Brain microvascular endothelial cell (primary cell): ENCODE data around the gene NXN.

Source experiments
- DNase-seq: peaks from one replicate; pipeline ENCODE4 v3.0.0-alpha.2; 2020
- H3K27ac ChIP-seq: fragments of 250-450 bp; sonication (Bioruptor Pico); 2 replicates; pipeline ENCODE4 v1.5.1; 2020; ENCODE audit warnings: mild to moderate bottlenecking, moderate library complexity
- H3K27me3 ChIP-seq: fragments of 250-450 bp; sonication (Bioruptor Pico); replicated peaks from 2 replicates; pipeline ENCODE4 v1.5.1; 2020; ENCODE audit warnings: mild to moderate bottlenecking
- H3K36me3 ChIP-seq: fragments of 250-450 bp; sonication (Bioruptor Pico); replicated peaks from 2 replicates; pipeline ENCODE4 v1.5.1; 2020; ENCODE audit warnings: mild to moderate bottlenecking
- H3K4me3 ChIP-seq: 2 replicates; pipeline ENCODE4 v1.5.1; 2011; ENCODE audit warnings: low read depth, mild to moderate bottlenecking, control low read depth, low read length, moderate library complexity
- in situ Hi-C: cut with HindIII; loops from 2 replicates; pipeline ENCODE4 v1.10.0; 2017; ENCODE audit warnings: low sequenced_read_pairs, low pct_ligation_motif_present
- TF ChIP-seq, protein P1 (sequence below): IDR thresholded peaks from 2 replicates; pipeline ENCODE4 v1.5.1; 2011; ENCODE audit warnings: low read depth, mild to moderate bottlenecking, moderate library complexity, low read length, control low read depth, inconsistent platforms; ENCODE audit errors: missing control alignments

Gene NXN

DNA sequence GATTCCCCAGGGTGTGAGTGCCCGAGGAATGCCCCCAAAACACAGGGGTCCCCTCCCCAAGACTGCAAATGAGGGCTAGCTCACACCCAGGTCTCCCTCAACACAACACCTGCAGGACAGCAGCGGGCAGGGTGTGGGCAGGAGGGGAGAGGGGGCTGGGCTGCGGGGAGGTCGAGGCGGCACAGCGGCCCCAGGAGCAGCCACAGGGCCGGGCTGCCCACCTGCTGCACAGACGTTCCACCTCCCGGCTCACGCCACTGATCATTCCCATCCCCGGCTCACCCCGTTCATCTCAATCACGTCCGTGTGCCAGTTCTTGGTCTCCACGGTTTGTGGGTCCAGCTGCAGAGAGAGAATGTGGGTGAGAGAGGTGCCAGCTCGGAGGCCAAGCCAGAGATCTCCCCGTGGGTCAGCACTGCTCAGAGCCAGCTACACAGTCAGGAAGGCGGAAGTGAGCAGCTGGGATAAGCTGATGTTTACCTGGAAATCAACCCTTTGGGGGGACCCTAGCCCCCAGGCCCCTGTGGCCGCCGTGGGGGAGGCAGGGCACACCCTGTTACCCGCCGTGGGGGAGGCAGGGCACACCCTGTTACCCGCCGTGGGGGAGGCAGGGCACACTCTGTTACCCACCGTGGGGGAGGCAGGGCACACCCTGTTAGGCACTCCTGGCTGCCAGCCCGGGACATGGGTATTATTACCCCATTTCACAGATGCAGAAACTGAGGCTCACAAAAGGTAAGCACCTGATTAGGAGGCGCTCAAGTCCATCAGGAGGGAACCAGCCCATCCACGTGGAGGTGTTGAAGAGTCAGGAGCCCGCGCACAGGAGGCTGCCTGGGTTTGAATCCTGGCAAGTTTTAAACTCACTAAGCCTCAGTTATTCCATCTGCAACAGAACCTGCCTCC, 33.5 kb upstream of the NXN start:
- no peaks in the 10 kb centered on the region for H3K27me3 ChIP-seq
- in situ Hi-C loops: no loop called here
- H3K27ac ChIP-seq: no peak overlapping the region
- no peak overlapping the region for H3K4me3 ChIP-seq
- H3K36me3 ChIP-seq: peaks cover 14% of the 10 kb centered on the region
- TF ChIP-seq, protein P1, sequence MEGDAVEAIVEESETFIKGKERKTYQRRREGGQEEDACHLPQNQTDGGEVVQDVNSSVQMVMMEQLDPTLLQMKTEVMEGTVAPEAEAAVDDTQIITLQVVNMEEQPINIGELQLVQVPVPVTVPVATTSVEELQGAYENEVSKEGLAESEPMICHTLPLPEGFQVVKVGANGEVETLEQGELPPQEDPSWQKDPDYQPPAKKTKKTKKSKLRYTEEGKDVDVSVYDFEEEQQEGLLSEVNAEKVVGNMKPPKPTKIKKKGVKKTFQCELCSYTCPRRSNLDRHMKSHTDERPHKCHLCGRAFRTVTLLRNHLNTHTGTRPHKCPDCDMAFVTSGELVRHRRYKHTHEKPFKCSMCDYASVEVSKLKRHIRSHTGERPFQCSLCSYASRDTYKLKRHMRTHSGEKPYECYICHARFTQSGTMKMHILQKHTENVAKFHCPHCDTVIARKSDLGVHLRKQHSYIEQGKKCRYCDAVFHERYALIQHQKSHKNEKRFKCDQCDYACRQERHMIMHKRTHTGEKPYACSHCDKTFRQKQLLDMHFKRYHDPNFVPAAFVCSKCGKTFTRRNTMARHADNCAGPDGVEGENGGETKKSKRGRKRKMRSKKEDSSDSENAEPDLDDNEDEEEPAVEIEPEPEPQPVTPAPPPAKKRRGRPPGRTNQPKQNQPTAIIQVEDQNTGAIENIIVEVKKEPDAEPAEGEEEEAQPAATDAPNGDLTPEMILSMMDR: no peak
- DNase-seq: no peak

DNA sequence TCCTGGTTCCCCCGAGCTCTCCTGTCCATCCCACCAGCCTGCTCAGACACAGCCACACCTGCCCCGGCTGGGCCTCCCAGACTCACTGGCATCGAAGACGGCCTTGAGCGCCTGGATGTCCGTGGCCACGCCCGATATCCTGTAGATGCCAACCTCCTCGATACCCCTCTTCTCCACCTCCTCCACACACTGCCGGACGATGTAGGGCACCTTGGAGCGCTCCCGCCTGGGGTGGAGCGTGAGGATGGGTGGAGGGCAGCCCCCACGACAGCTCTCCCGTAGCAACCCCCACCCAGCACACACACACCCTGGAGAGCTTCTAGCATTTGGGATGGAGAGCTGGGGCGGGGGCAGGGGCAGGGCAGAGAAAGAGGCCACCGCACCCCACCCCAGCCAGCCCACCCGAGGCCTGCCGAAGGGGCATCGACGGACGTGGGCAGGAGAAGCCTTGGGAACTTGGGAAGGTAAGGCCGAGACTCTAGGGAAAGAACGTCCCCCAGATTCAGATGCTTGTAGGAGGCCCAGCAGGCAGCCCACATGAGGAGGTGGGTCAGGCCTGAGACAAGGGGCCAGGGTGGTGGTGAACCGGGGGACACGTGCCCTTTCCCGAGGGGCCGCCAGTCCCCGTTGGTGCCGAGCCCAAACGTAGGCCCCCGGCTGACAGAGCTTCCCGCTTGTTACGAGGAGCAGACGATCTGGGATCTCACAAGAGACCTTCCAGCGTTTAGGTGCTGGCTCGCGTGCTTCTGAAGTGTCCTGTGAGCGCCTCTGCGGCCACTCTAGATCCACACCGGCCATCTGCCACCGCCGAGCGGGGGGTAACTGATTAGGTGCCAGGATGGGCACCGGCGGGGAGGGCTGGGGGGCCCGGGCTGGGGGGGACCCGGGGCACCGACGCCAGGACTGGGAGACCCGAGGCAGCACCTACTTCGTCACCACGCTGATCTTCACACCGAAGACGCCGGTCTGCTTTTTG, 32.5 kb upstream of the NXN start:
- Histone ChIP-seq H3K27me3 (no peaks in the 10 kb centered on the region), H3K36me3 (peaks cover 21% of the 10 kb centered on the region), H3K27ac (no peak overlapping the region), H3K4me3 (no peak overlapping the region)
- in situ Hi-C loops: no loop called here
- TF ChIP-seq, protein P1: no peak
- DNase-seq: no peak

DNA sequence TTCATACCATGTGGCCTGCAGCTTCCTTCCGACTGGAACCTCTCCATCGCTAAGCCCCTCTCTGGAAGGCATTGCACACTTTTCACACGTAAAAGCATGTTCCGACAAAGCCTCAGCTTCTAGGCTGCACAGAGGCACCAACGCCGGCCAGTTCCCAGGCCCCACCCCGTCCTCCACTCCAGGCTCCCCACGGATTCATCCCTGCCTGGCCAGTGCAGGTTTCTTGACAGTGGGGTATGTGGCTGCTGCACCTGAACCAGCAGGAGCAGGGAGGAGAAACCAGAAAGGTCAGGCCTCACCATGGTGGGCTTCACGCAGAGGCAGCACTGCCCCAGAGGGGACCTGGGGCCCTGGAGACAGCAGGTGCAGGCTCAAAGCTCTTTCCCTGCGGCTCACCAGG, 31.6 kb upstream of the NXN start:
- DNase-seq: no peak
- H3K36me3 ChIP-seq: peaks cover 21% of the 10 kb centered on the region
- H3K4me3 ChIP-seq: no peak overlapping the region
- in situ Hi-C loops: no loop called here
- no peaks in the 10 kb centered on the region for H3K27me3 ChIP-seq
- TF ChIP-seq, protein P1: no peak
- no peak overlapping the region for H3K27ac ChIP-seq

DNA sequence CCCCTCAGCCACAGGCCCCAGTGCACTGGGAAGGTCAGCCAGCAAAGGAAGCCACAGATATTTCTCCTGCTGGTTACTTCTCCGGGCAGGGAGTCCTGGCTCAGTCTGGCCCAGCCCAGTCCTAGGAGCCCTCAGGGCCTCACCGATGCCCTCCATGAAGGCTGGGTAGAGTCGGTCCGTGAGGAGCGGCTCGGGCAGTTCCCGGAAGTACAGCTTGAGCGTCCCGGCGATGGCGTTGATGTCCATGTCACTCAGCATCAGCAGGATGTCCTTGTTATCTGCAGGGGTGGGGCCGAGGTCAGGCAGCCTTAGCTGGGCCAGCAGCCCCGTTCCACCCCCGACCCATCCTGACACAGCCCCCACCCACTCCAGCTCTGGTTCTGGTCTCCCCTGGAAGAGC, 31.0 kb upstream of the NXN start:
- no peak for DNase-seq
- in situ Hi-C loops: no loop called here
- Histone ChIP-seq H3K27me3 (no peaks in the 10 kb centered on the region), H3K36me3 (peaks cover 25% of the 10 kb centered on the region), H3K27ac (no peak overlapping the region), H3K4me3 (no peak overlapping the region)
- TF ChIP-seq, protein P1: no peak

DNA sequence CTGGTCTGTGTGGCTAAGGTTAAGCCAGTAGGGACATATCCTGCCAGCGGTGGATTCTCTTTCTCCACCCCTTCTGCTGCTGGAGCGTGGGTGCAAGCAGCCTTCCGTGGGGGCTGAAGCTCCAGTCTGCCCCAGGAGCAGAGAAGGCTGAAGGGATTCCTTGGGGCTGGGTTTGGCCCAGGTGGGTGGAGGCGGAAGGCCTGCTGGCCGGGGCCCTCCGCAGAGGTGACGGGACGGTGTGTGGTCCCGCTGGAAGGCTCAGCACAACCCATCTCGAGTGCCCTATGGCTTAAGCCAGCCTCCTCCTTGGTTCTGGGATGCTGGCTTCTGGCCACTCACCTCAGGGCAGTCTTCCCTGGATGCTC, 30.5 kb upstream of the NXN start:
- TF ChIP-seq, protein P1: no peak
- no peaks in the 10 kb centered on the region for H3K27me3 ChIP-seq
- in situ Hi-C loops: no loop called here
- no peak overlapping the region for H3K4me3 ChIP-seq
- H3K27ac ChIP-seq: no peak overlapping the region
- H3K36me3 ChIP-seq: peaks cover 29% of the 10 kb centered on the region
- no peak for DNase-seq
